Neural crest cell (in vitro differentiated cells): Measurements from ENCODE around the gene RNMT. TPM values are rescaled to one million over a fixed set of nuclear protein-coding genes. Genes with fewer than 3 reads are reported as not detected.

Experiments
- DNase-seq: peaks from one replicate; pipeline ENCODE4 v3.0.0; 2021; ENCODE audit warnings: low read depth, mixed read lengths, low spot score
- H3K27ac Mint-ChIP-seq: one replicate; pipeline ENCODE4 v1.8.0; 2021; ENCODE audit warnings: mild to moderate bottlenecking, mixed read lengths; ENCODE audit not compliant: unreplicated experiment
- H3K27me3 Mint-ChIP-seq: 2 replicates; pipeline ENCODE4 v1.8.0; 2021; ENCODE audit warnings: low read depth, mild to moderate bottlenecking, mixed read lengths
- H3K36me3 Mint-ChIP-seq: 2 replicates; pipeline ENCODE4 v1.8.0; 2021; ENCODE audit warnings: low read depth, mild to moderate bottlenecking, mixed read lengths
- H3K4me1 Mint-ChIP-seq: 2 replicates; pipeline ENCODE4 v1.8.0; 2021; ENCODE audit warnings: mixed read lengths
- H3K4me3 Mint-ChIP-seq: one replicate; pipeline ENCODE4 v1.8.0; 2021; ENCODE audit warnings: mild to moderate bottlenecking, mixed read lengths
- H3K9me3 Mint-ChIP-seq: 2 replicates; pipeline ENCODE4 v1.8.0; 2021; ENCODE audit warnings: mixed read lengths
- total RNA-seq: library from RNA; stranded (reverse); gene quantifications from 2 replicates; pipeline ENCODE4 v1.2.1, GENCODE V29; 2021
- TF ChIP-seq, protein P1 (sequence below): fragments of 200-600 bp; sonication (generic); conservative IDR thresholded peaks from 2 replicates; pipeline ENCODE4 v1.5.0; 2021; ENCODE audit warnings: antibody characterized with exemption, mild to moderate bottlenecking

RNMT gene
- total RNA-seq, 1 donor from 2014 or later = 35.8 TPM

DNA sequence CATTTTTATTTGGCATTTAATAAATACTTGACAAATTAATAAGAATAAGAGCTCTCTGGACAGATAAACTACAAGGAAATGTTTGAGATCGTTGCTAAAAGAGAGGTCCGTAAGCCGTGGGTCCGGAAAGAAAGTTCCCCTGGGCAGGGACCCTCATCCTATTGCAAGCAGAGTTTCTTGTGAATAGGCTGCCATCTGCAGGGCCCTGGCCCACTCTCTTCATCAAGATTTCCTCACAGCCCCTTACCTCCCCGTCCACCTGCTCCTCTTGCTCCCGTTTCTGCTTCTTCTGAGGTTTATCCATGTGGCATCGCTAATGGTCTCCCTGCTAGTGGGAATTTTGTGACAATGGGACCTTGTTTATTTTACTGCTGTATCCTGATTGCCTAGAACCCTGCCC, 67.3 kb downstream of the RNMT start:
- TF ChIP-seq, protein P1, sequence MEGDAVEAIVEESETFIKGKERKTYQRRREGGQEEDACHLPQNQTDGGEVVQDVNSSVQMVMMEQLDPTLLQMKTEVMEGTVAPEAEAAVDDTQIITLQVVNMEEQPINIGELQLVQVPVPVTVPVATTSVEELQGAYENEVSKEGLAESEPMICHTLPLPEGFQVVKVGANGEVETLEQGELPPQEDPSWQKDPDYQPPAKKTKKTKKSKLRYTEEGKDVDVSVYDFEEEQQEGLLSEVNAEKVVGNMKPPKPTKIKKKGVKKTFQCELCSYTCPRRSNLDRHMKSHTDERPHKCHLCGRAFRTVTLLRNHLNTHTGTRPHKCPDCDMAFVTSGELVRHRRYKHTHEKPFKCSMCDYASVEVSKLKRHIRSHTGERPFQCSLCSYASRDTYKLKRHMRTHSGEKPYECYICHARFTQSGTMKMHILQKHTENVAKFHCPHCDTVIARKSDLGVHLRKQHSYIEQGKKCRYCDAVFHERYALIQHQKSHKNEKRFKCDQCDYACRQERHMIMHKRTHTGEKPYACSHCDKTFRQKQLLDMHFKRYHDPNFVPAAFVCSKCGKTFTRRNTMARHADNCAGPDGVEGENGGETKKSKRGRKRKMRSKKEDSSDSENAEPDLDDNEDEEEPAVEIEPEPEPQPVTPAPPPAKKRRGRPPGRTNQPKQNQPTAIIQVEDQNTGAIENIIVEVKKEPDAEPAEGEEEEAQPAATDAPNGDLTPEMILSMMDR = no peak
- peaks cover 43% of the 10 kb centered on the region for H3K27me3 Mint-ChIP-seq

DNA sequence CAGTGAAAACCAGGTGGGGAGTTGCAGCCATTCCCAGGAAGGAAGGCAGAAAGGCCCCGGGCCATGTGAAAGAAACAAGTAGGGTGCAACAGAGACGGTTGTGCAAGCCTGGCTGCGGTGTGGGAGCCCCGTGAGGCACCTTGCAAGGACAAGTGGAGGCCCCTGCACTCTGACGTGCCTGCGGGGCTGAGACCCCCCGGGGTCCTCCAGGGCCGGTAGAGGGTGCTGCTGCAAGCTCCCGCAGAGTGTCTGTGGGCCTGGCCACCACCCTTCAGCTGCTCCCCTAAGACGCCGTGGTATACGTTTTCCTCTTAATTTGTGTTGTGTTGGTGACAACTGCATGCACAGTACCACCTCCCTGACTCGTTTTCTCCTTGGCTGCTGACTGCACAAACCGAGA, 70.0 kb downstream of the RNMT start:
- DNase-seq = no peak
- H3K9me3 Mint-ChIP-seq = no peaks in the 10 kb centered on the region
- TF ChIP-seq, protein P1 = no peak
- H3K4me3 Mint-ChIP-seq = no peak overlapping the region
- no peaks in the 10 kb centered on the region for H3K36me3 Mint-ChIP-seq
- H3K27me3 Mint-ChIP-seq = peaks cover 52% of the 10 kb centered on the region
- no peak overlapping the region for H3K27ac Mint-ChIP-seq
- peaks cover 8% of the 10 kb centered on the region for H3K4me1 Mint-ChIP-seq

More for the DNA sequence above, 67.3 kb downstream of the RNMT start:
- H3K9me3 Mint-ChIP-seq = peaks cover 2% of the 10 kb centered on the region
- no peaks in the 10 kb centered on the region for H3K4me1 Mint-ChIP-seq
- H3K36me3 Mint-ChIP-seq = no peaks in the 10 kb centered on the region
- H3K4me3 Mint-ChIP-seq = no peak overlapping the region
- H3K27ac Mint-ChIP-seq = no peak overlapping the region
- no peak for DNase-seq

DNA sequence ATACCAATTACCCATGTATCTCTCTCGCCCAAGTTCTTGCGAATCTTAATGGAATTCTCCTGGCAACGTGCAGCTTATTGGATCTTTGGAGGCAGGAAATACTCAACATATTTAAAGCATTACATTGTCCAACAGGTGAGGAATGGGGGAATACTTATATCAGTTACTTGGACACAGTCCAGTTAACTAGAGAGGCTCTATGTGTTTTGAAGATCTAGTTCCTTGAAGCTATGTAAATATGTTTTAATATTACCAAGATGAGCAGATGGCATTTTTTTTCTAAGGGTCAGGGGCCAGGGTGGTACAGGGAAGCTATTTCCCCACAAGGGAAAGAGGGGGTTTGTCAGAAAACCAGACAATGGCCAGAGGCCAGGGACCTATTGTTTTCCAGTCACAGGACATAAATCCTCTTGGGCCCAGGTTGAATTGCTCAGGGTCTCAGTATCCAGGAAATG, 70.7 kb downstream of the RNMT start:
- TF ChIP-seq, protein P1 = no peak
- no peak for DNase-seq
- Mint-ChIP-seq H3K4me1 (peaks cover 8% of the 10 kb centered on the region), H3K4me3 (no peak overlapping the region), H3K9me3 (no peaks in the 10 kb centered on the region), H3K27me3 (peaks cover 55% of the 10 kb centered on the region), H3K36me3 (no peaks in the 10 kb centered on the region), H3K27ac (no peak overlapping the region)

DNA sequence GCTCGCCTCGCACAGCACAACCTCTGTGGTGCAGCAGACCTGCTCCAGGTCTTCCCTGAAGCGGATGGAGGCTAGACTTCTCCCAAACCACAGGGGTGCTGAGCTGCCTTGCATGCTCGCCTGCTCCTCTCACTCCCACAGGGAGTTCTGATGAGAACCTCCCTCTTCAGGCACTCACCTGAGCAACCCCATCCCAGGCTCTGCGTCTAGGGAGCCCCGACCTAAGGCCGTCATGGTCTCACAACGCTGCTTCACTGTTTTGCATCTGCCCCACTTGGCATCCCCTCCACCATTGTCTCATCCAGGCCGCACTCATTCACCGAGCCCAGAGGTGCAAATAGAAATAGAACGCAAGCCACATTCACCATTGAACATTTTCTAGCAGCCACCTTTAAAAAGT, 72.9 kb downstream of the RNMT start:
- H3K9me3 Mint-ChIP-seq = no peaks in the 10 kb centered on the region
- no peak overlapping the region for H3K4me3 Mint-ChIP-seq
- H3K27me3 Mint-ChIP-seq = peaks cover 68% of the 10 kb centered on the region
- DNase-seq = no peak
- TF ChIP-seq, protein P1 = no peak
- H3K36me3 Mint-ChIP-seq = no peaks in the 10 kb centered on the region
- no peak overlapping the region for H3K27ac Mint-ChIP-seq
- H3K4me1 Mint-ChIP-seq = peaks cover 12% of the 10 kb centered on the region

DNA sequence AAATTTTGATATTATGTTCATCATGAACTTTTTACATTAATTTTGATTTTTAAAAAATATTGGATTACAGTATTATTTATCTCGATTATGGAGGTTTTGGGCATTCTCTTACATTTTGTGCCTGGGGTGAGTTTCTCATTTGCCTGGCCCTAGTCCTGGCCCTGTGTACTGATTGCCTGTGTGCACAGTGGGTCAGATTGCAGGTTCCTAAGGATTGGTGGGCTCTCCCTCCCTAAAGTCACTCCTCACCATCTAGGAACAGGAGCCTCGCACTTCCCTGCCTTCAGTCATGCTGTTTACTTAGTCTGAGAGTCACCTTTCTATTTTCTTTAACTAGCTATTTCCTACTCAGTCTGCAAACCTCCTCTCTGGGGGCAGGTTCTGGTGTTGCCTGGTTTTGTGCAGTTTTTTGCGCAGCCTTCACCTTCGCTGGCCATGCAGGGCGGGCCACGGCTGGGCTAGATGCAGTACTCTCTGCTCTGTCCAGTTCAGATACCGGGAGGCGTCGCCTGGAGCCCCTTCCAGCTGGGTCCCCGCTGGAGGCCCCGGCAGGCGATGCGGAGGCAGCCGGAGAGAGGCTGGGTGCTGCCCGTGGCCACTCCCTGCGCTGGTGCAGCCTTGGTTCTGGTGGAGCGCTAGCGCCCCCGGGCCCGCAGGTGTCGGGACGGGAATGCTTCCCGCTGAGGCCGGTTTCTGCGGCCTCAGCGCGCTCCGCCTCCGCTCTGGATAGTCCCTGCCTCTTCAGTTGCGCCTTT, 74.2 kb downstream of the RNMT start:
- Mint-ChIP-seq H3K4me1 (peaks cover 14% of the 10 kb centered on the region), H3K36me3 (no peaks in the 10 kb centered on the region), H3K9me3 (no peaks in the 10 kb centered on the region), H3K27me3 (peaks cover 76% of the 10 kb centered on the region), H3K4me3 (peak overlapping the region; percentile 66), H3K27ac (no peak overlapping the region)
- DNase-seq = peak; percentile 36
- TF ChIP-seq, protein P1 = peak; percentile 63
